ENCODE measurements around the gene PAAF1.

The PAAF1 gene

DNA sequence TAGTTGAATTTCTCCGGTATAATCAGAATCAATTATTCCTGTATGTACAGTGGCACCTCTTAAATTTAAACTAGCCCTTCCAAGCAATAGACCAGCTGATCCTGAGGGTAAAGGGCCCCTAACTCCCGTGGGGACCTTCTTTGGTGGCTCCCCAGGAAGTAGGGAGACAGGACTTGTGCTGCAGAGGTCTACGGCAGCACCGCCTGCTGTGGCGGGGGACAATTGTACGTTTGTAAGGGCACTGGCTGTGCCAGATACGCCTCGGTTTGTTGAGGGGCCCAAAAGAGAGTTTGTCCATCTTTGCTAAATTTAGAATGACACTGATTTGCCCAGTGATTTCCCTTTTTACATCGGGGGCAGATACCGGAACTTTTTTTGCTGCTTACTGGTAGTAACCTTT is 68.1 kb downstream of the PAAF1 start:
- no peak overlapping the region for H3K27ac ChIP-seq (ENCODE audit: low read length)
- no peaks in the 10 kb centered on the region for H3K27me3 ChIP-seq (ENCODE audit: control insufficient read depth in 1 of 2, insufficient read depth in 2 of 2, low read length in 2 of 2)
- H3K9ac ChIP-seq (ENCODE audit: low read length in 2 of 2): no peak overlapping the region
- no peak overlapping the region for H3K4me3 ChIP-seq (ENCODE audit: low read length in 2 of 2)
- no peaks in the 10 kb centered on the region for H3K4me1 ChIP-seq (ENCODE audit: control insufficient read depth, insufficient read depth, low read length)
- no peaks in the 10 kb centered on the region for H3K9me3 ChIP-seq (ENCODE audit: control insufficient read depth in 2 of 2, low read length in 2 of 2)
- H3K36me3 ChIP-seq (ENCODE audit: control insufficient read depth in 2 of 2, insufficient read depth in 2 of 2, low read length in 2 of 2): no peaks in the 10 kb centered on the region

- Histone ChIP-seq H3K9ac (ENCODE audit: low read length in 2 of 2) (no peak overlapping the region), H3K4me1 (ENCODE audit: control insufficient read depth, insufficient read depth, low read length) (no peaks in the 10 kb centered on the region), H3K4me3 (ENCODE audit: low read length in 2 of 2) (no peak overlapping the region), H3K9me3 (ENCODE audit: control insufficient read depth in 2 of 2, low read length in 2 of 2) (no peaks in the 10 kb centered on the region), H3K27ac (ENCODE audit: low read length) (no peak overlapping the region), H3K27me3 (ENCODE audit: control insufficient read depth in 1 of 2, insufficient read depth in 2 of 2, low read length in 2 of 2) (no peaks in the 10 kb centered on the region), H3K36me3 (ENCODE audit: control insufficient read depth in 2 of 2, insufficient read depth in 2 of 2, low read length in 2 of 2) (no peaks in the 10 kb centered on the region)
These were observed 68.6 kb downstream of the PAAF1 start for GRCh38 chr11:73945396-73945795.

DNA sequence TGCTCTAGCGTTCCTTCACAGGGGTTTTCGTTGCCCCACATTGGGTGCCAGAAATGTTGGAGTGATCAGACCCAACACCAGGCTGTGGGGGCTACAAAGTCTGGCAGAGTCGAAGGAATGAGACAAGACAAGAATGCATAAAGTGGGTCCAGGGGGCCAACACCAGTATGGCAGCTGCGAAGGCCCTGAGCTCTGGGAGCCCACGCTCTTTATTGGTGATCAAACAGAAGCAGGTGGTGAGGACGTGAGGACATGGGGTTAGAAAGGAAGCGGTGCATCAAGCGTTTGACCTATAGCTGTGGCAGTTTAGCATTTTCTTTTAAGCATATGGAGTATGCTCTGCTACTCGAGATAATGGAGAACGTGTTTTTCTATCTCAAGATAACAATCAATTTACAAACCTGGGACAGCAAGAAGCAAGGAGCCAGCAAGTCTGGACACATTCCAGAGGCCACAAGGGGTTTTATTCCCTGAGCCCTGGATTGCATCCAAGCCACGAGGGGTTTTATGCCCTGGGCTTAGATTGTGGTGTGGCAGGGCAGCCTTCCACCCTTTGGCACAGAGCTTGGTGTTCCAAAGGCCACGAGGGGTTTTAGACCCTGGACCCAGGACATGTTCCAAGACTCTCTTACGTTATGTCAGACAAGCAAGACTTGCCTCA is 70.1 kb downstream of the PAAF1 start:
- Histone ChIP-seq H3K9me3 (ENCODE audit: control insufficient read depth in 2 of 2, low read length in 2 of 2) (no peaks in the 10 kb centered on the region), H3K4me1 (ENCODE audit: control insufficient read depth, insufficient read depth, low read length) (no peaks in the 10 kb centered on the region), H3K27ac (ENCODE audit: low read length) (no peak overlapping the region), H3K27me3 (ENCODE audit: control insufficient read depth in 1 of 2, insufficient read depth in 2 of 2, low read length in 2 of 2) (no peaks in the 10 kb centered on the region), H3K36me3 (ENCODE audit: control insufficient read depth in 2 of 2, insufficient read depth in 2 of 2, low read length in 2 of 2) (no peaks in the 10 kb centered on the region), H3K9ac (ENCODE audit: low read length in 2 of 2) (no peak overlapping the region), H3K4me3 (ENCODE audit: low read length in 2 of 2) (no peak overlapping the region)

GRCh38 chr11:73949246-73949645 is 72.4 kb downstream of the PAAF1 start:
- Histone ChIP-seq H3K4me1 (ENCODE audit: control insufficient read depth, insufficient read depth, low read length) (no peaks in the 10 kb centered on the region), H3K36me3 (ENCODE audit: control insufficient read depth in 2 of 2, insufficient read depth in 2 of 2, low read length in 2 of 2) (no peaks in the 10 kb centered on the region), H3K27ac (ENCODE audit: low read length) (no peak overlapping the region), H3K9me3 (ENCODE audit: control insufficient read depth in 2 of 2, low read length in 2 of 2) (no peaks in the 10 kb centered on the region), H3K9ac (ENCODE audit: low read length in 2 of 2) (no peak overlapping the region), H3K27me3 (ENCODE audit: control insufficient read depth in 1 of 2, insufficient read depth in 2 of 2, low read length in 2 of 2) (no peaks in the 10 kb centered on the region), H3K4me3 (ENCODE audit: low read length in 2 of 2) (no peak overlapping the region)

DNA sequence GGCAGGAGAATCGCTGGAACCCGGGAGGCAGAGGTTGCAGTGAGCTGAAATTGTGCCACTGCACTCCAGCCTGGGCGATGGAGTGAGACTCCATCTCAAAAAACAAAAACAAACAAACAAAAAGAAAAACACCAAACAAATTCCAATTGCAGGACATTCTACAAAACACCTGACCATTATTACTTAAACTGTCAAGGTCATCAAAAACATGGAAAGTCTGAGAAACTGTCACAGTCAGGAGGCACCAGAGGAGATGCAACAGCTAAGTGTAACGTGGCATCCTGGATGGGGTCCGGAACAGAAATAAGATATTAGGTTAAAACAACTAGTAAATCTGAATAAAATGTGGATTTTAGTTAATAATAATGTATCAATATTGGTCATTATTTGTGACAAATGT is 73.1 kb downstream of the PAAF1 start:
- Histone ChIP-seq H3K9ac (ENCODE audit: low read length in 2 of 2) (no peak overlapping the region), H3K9me3 (ENCODE audit: control insufficient read depth in 2 of 2, low read length in 2 of 2) (no peaks in the 10 kb centered on the region), H3K27ac (ENCODE audit: low read length) (no peak overlapping the region), H3K36me3 (ENCODE audit: control insufficient read depth in 2 of 2, insufficient read depth in 2 of 2, low read length in 2 of 2) (no peaks in the 10 kb centered on the region), H3K4me1 (ENCODE audit: control insufficient read depth, insufficient read depth, low read length) (no peaks in the 10 kb centered on the region), H3K27me3 (ENCODE audit: control insufficient read depth in 1 of 2, insufficient read depth in 2 of 2, low read length in 2 of 2) (no peaks in the 10 kb centered on the region), H3K4me3 (ENCODE audit: low read length in 2 of 2) (no peak overlapping the region)

- Histone ChIP-seq H3K27me3 (ENCODE audit: control insufficient read depth in 1 of 2, insufficient read depth in 2 of 2, low read length in 2 of 2) (no peaks in the 10 kb centered on the region), H3K9ac (ENCODE audit: low read length in 2 of 2) (no peak within 1 kb of the TSS), H3K4me1 (ENCODE audit: control insufficient read depth, insufficient read depth, low read length) (no peaks in the 10 kb centered on the region), H3K27ac (ENCODE audit: low read length) (no peak within 1 kb of the TSS), H3K9me3 (ENCODE audit: control insufficient read depth in 2 of 2, low read length in 2 of 2) (no peaks in the 10 kb centered on the region), H3K36me3 (ENCODE audit: control insufficient read depth in 2 of 2, insufficient read depth in 2 of 2, low read length in 2 of 2) (no peaks in the 10 kb centered on the region), H3K4me3 (ENCODE audit: low read length in 2 of 2) (no peak within 1 kb of the TSS)
These were observed 74.3 kb downstream of the PAAF1 start, which contains the start of gene DNAJB13 for GRCh38 chr11:73950869-73951710. Gene DNAJB13, plus strand, starts transcription at chr11:73951026. Its CDS starts 44 bp downstream, at chr11:73951070.

DNA sequence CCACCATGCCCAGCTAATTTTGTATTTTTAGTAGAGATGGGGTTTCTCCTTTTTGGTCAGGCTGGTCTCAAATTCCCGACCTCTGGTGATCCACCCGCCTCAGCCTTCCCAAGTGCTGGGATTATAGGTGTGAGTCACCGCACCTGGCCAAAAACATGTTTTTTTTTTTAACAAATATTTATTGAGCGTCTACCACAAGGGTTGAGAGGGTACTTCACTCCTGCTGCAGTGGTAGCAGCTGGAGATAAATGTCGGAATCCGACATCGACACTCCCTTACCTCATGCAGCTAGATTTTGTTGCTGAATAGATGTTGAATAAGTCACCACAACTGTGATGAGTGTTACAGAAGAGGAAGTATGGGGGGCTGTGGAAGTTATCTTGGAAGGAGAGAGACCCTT is 75.0 kb downstream of the PAAF1 start:
- Histone ChIP-seq H3K27me3 (ENCODE audit: control insufficient read depth in 1 of 2, insufficient read depth in 2 of 2, low read length in 2 of 2) (no peaks in the 10 kb centered on the region), H3K9me3 (ENCODE audit: control insufficient read depth in 2 of 2, low read length in 2 of 2) (no peaks in the 10 kb centered on the region), H3K9ac (ENCODE audit: low read length in 2 of 2) (no peak overlapping the region), H3K27ac (ENCODE audit: low read length) (no peak overlapping the region), H3K36me3 (ENCODE audit: control insufficient read depth in 2 of 2, insufficient read depth in 2 of 2, low read length in 2 of 2) (no peaks in the 10 kb centered on the region), H3K4me3 (ENCODE audit: low read length in 2 of 2) (no peak overlapping the region), H3K4me1 (ENCODE audit: control insufficient read depth, insufficient read depth, low read length) (no peaks in the 10 kb centered on the region)

GRCh38 chr11:73956876-73957653 is 80.3 kb downstream of the PAAF1 start:
- Histone ChIP-seq H3K9ac (ENCODE audit: low read length in 2 of 2) (no peak overlapping the region), H3K9me3 (ENCODE audit: control insufficient read depth in 2 of 2, low read length in 2 of 2) (no peaks in the 10 kb centered on the region), H3K27me3 (ENCODE audit: control insufficient read depth in 1 of 2, insufficient read depth in 2 of 2, low read length in 2 of 2) (peaks cover 0 to 2% of the 10 kb centered on the region in 2 donors), H3K27ac (ENCODE audit: low read length) (no peak overlapping the region), H3K4me1 (ENCODE audit: control insufficient read depth, insufficient read depth, low read length) (no peaks in the 10 kb centered on the region), H3K4me3 (ENCODE audit: low read length in 2 of 2) (no peak overlapping the region), H3K36me3 (ENCODE audit: control insufficient read depth in 2 of 2, insufficient read depth in 2 of 2, low read length in 2 of 2) (no peaks in the 10 kb centered on the region)

DNA sequence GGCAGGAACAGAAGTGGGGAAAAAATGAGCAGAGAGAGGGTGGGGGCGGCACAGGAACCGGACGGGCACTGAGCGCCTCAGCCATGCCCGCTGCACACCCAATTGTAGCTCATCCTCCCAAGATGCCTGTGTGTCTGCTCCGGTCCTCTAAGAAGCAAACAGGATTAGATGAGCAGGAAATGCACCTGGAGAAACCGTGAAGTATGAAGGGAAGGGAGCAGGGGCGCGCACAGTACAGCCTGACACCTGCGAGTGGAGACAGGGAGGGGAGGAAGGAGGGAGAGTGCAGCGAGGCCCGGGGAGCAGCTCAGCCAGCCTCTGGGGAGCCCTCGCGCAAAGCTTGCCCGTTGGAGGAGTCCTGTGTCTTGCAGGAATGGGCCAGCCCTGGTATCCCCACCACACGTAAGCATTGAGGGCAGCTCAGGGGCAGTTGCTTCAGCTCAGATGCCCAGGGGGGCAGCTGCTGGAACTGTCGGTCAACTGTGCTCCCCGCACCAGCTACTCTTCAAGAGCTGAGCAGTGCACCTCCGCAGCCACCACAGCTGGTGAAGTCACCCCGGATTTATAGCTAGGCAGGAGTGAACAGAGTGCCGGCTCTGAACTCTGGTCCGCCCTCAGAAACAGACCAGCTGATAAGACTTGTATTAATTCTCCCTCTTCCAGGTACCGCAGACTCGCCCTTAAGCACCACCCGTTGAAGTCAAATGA is 81.0 kb downstream of the PAAF1 start:
- peaks cover under 1 to 2% of the 10 kb centered on the region in 2 donors for H3K27me3 ChIP-seq (ENCODE audit: control insufficient read depth in 1 of 2, insufficient read depth in 2 of 2, low read length in 2 of 2)
- H3K27ac ChIP-seq (ENCODE audit: low read length): no peak overlapping the region
- H3K9ac ChIP-seq (ENCODE audit: low read length in 2 of 2): no peak overlapping the region
- H3K9me3 ChIP-seq (ENCODE audit: control insufficient read depth in 2 of 2, low read length in 2 of 2): no peaks in the 10 kb centered on the region
- no peak overlapping the region for H3K4me3 ChIP-seq (ENCODE audit: low read length in 2 of 2)
- H3K36me3 ChIP-seq (ENCODE audit: control insufficient read depth in 2 of 2, insufficient read depth in 2 of 2, low read length in 2 of 2): no peaks in the 10 kb centered on the region
- no peaks in the 10 kb centered on the region for H3K4me1 ChIP-seq (ENCODE audit: control insufficient read depth, insufficient read depth, low read length)

- no peaks in the 10 kb centered on the region for H3K36me3 ChIP-seq (ENCODE audit: control insufficient read depth in 2 of 2, insufficient read depth in 2 of 2, low read length in 2 of 2)
- no peaks in the 10 kb centered on the region for H3K4me1 ChIP-seq (ENCODE audit: control insufficient read depth, insufficient read depth, low read length)
- H3K4me3 ChIP-seq (ENCODE audit: low read length in 2 of 2): no peak overlapping the region
- no peak overlapping the region for H3K9ac ChIP-seq (ENCODE audit: low read length in 2 of 2)
- H3K27me3 ChIP-seq (ENCODE audit: control insufficient read depth in 1 of 2, insufficient read depth in 2 of 2, low read length in 2 of 2): peaks cover 2% of the 10 kb centered on the region in 2 donors
- H3K27ac ChIP-seq (ENCODE audit: low read length): no peak overlapping the region
- H3K9me3 ChIP-seq (ENCODE audit: control insufficient read depth in 2 of 2, low read length in 2 of 2): no peaks in the 10 kb centered on the region
These were observed 81.8 kb downstream of the PAAF1 start for GRCh38 chr11:73958521-73959141.

Data from stomach smooth muscle (tissue), 2 donors.